DND-41 (cell line): ENCODE data around the gene NOL4L.

Experiments
- EZH2 ChIP-seq: IDR thresholded peaks from 3 replicates; pipeline ENCODE4 v1.6.1; 2012; ENCODE audit warnings: borderline replicate concordance, low read depth, mild to moderate bottlenecking, moderate library complexity, low read length, inconsistent platforms; ENCODE audit not compliant: severe bottlenecking
- TF ChIP-seq, protein P1 (sequence below): IDR thresholded peaks from 2 replicates; pipeline ENCODE4 v1.5.1; 2012; ENCODE audit warnings: borderline replicate concordance, low read length, moderate library complexity, mild to moderate bottlenecking; ENCODE audit not compliant: poor library complexity, severe bottlenecking; ENCODE audit errors: extremely low read depth

DNA sequence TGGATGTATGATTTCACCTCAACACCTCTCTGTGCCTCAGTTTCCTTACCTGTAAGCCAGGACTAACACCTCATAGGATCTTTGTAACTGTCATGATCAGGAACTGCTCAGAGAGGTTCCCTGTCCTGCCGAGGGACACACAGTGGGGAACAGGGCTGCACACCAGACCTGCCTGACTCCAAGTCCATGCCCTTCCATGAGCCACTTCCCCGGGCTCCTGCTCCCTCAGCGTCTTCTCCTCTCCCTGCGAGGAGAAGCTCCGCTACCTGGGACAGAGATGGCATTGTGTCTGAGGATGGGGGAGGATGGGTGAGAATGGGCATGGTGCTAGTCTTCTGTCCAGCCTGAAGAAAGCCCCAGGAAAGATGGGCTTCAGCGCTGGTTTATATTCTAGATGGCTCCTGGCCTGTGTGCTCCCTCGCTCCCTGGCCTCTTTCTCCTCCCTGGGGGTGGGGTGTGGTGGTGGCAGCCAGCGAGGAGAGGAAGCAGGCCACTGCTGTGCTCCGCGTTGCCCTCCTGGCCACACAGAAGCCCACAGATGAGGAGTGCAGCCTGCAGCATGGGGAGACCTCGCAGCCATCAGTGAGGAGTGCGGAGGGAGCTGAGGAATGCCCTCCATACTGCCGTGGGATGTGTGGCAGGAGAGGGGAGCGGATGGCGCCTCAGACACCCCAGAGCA, 67.1 kb downstream of the NOL4L start:
- TF ChIP-seq, protein P1, sequence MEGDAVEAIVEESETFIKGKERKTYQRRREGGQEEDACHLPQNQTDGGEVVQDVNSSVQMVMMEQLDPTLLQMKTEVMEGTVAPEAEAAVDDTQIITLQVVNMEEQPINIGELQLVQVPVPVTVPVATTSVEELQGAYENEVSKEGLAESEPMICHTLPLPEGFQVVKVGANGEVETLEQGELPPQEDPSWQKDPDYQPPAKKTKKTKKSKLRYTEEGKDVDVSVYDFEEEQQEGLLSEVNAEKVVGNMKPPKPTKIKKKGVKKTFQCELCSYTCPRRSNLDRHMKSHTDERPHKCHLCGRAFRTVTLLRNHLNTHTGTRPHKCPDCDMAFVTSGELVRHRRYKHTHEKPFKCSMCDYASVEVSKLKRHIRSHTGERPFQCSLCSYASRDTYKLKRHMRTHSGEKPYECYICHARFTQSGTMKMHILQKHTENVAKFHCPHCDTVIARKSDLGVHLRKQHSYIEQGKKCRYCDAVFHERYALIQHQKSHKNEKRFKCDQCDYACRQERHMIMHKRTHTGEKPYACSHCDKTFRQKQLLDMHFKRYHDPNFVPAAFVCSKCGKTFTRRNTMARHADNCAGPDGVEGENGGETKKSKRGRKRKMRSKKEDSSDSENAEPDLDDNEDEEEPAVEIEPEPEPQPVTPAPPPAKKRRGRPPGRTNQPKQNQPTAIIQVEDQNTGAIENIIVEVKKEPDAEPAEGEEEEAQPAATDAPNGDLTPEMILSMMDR = no peak
- TF ChIP-seq EZH2 = no peak
